Occipital lobe (tissue), 2 donors: Measurements from ENCODE around the gene OXCT2. TPM values are rescaled to one million over a fixed set of nuclear protein-coding genes. Genes with fewer than 3 reads are reported as not detected.
"Not testable (repeated sequence)": the region's sequence is repeated elsewhere in the genome, so short reads cannot be mapped to it uniquely, and the experiment has no call there.

Source experiments
- DNase-seq: peaks from one replicate; lab custom pipeline; 2025; lab: John Stamatoyannopoulos, UW
- total RNA-seq: library from RNA; depleted of rRNA; stranded (reverse); fragments of >200 nt; gene quantifications from one replicate; pipeline ENCODE4 v1.2.3, GENCODE V29; 2014

The OXCT2 gene
- total RNA-seq: 0.47 TPM

DNA sequence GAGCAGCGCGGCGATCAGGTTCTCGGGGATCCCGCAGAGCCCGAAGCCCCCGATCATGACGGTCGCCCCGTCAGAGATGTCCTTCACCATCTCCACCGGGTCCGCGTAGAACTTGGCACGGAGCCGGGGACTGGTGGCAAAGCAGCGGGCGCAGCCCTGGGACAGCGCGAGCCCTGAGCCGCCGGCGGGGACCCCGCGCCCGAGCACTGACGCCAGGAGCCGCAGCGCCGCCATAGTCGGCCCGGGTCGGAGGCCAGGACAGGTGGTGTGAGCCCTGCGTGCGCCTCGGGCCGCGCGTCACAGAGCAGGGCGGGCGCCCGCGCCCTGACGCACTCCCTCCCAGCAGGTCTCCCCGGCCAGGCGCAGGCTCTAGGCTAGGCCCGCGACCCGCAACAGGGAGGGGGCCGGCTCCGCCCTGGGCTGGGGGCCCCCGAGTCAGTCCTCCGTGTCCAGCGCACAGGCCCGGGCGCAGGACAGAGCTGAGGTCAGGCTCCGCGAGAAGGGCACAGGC, at the start of gene OXCT2:
Gene OXCT2, minus strand, starts transcription at position 327 of the 511 bp plus-strand sequence. Its CDS starts 93 bp downstream, at position 234.
- DNase-seq: not testable (repeated sequence)

GRCh38 chr1:39819091-39819812, 48.1 kb upstream of the OXCT2 start:
- no peak for DNase-seq

- no peak for DNase-seq
Observed at GRCh38 chr1:39818482-39818881, 47.3 kb upstream of the OXCT2 start.

DNA sequence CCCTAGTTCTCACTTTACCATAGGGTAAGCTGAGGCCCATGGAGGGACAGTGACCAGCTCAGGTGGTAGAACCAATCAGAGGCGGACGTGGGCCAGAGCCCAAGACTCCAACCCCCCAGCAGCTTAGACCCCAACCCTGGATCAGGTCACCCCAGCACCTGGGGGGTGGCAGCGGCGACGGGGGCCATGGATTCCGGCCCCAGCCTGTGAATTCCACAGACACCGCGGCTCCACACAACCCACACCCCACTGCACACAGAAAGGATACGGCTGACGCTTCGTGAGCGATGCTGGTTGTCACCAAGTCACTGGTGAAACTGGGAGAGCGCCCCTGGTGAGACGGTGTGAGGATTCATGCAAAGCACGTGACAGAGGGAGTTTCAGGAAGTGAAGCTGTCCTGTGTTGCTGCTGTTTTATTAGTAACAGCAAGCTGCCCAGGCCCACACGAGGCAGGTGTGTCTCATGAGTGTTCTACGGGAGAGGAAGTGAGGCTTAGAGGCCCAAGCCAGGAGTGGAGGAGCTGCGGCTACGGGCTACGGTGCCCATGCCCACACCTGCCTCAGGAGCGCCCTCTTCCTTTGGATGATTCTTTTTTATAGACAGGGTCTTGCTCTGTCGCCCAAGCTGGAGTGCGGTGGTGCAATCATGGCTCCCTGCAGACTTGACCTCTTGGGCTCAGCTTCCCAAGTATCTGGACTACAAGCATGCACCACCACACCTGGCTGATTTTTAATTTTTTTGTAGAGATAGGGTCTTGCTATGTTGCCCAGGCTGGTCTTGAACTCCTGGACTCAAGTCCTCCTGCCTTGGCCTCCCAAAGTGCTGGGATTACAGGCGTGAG, 46.2 kb upstream of the OXCT2 start:
- not testable (repeated sequence) for DNase-seq

DNA sequence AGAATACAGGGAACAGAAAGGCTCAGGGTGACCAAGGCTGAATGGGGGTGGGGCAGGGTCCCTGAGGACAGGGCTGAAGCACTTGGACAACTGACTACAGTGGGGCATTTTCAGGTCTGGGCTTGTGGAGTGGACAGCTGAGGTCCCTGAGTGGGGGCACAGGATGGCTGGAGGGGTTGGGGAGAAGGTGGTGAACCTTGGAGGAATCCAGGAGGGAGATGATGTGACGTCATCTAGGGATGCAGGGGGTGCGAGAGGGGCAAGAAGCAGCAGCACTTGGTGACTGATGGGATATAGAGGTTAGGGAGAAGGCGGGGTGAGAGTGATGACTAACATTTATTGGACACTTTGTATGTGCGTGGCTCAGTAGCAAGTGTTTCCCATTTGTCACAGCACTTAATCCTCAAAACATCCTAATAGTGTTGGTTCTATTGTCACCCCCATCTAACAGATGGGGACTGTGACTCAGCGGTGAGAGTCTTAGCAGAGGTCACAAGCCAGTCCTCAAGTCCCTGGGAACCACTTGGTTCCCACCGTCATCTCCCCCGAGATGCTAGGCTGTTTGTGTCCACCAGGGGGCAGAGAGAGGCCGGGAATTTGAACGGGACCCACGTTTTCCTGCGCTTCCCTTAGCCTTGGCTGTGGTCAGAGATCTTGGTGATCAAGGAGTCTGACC, 45.4 kb upstream of the OXCT2 start:
- peak; percentile 59 for DNase-seq

- no peak for DNase-seq
Observed at GRCh38 chr1:39812913-39813312, 41.8 kb upstream of the OXCT2 start.

DNA sequence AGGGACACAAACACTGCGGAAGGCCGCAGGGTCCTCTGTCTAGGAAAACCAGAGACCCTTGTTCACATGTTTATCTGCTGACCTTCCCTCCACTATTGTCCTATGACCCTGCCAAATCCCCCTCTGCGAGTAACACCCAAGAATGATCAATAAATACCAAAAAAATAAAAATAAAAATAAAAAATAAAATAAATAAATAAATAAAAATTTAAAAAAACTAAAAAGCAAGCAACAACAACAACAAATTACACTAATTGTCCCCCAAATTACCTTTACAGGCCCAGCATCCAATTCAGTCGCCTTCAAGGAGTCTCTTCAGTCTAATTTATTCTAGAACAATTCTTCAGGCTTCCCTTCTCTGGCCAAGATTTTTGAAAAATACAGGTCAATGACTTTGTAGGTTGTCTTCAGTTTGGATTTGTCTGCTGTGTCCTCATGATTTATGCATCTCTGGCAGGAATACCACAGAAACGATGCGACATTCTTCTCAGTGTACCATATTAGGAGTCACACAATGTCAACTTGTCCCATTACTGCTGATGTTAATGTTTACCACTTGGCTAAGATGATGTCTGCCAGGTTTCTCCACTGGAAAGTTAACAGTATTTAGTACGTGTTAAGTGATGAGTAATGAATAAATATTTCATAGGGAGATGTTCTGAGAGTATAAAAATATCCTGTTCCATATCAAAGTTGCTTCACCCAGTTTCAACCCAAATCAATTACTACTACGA, 37.8 kb upstream of the OXCT2 start:
- no peak for DNase-seq

GRCh38 chr1:39805385-39805784, 34.2 kb upstream of the OXCT2 start:
- no peak for DNase-seq

DNA sequence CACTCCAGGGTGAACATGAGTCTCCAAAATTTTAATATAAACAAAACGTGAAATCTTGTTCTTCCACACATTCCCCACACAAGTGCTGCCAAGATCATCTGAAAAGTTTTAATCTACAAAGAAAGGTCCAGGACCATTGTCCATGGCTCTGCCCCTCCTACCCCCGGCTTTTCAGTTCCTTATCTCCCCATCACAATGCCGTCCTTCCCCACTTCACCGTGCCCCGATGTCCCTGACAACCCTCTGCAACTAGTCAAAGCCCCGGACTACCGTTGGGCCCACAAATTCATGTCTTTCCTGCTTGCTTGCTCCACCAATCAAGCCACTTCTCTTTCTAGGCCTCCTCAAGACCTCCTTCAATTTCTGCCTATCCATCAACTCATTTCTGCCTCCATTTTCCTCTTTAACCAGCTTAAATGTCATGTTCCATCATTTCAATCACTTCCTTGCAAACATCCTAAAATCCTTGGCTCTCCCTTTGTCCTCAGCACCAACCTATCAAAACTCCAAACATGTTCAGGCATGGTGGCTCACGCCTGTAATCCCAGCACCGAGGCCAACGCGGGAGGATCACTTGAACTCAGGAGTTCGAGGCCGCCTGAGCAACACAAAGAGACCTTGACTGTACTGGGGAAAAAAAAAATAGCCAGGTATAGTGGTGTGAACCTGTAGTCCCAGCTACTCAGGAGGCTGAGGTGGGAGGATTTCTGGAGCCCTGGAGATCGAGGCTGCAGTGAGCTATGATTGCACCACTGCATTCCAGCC, 31.5 kb upstream of the OXCT2 start:
- no peak for DNase-seq

DNA sequence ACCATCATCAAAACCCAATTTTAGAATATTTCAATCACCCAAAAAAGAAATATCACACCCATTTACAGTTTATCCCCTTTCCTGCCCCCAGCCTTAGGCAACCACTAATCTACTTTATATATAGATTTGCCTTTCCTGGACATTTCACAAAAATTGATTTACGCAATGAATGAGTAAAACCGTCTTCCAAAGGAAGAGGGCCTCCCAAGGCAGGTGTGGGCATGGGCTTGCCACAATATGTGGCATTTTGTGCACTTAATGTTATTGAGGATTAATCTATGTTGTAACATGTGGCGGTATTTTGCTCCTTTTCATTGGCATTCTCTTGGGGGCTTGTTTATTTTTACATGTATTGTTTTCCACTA, 29.3 kb upstream of the OXCT2 start:
- no peak for DNase-seq

- peak; percentile 14 for DNase-seq
Observed at GRCh38 chr1:39799770-39800470, 28.8 kb upstream of the OXCT2 start.

- DNase-seq: peak; percentile 19
Observed at GRCh38 chr1:39798859-39799769, 28.0 kb upstream of the OXCT2 start.

DNA sequence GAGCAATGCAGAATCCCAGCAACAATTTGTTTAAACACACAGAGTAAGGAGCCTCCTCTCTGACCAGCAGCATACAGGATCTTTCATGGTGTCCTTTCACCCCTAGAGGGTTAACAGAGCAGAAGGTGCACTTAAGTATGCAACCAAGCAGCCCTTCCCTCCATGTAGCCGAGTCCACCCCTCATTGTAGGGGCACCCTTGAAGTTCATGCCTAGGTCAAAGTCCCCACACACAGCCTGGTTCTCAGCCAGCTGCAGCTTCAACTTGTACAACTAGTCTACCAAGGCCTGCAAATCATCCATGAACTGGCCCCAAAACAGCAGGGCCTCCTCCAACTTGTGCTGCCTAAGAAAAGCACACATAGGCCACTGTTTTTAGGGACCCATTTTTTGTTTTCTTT, 24.5 kb upstream of the OXCT2 start:
- DNase-seq: no peak

GRCh38 chr1:39791838-39792237, 20.7 kb upstream of the OXCT2 start:
- no peak for DNase-seq

DNA sequence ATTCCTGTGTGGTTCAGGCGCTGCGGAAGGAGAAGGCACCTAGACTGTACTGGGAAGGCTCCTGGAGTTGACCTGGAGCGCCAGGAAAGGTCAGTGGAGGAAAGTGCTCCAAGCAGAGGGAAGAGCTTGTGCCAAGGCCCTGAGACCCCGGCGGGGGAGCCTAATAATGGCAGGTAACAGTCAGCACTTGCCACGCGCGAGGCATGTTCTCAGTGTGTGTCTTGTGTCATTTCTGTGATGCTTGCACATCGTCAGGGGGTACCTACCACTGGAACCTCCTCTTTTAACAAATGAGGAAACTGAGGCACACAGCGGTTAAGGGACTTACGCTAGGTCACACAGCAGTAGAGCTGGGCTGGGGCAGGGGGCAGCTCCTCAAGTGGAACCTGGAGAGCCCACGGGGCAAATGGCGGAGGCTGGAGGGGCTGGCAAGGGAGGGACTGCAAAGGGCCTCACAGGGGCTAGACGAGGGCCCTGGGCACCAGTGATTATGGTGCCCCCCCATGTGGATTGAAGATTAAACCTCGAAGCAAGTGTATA, 18.5 kb upstream of the OXCT2 start:
- DNase-seq: no peak

GRCh38 chr1:39788758-39789570, 17.8 kb upstream of the OXCT2 start, which contains the start of gene BMP8B:
Gene BMP8B, minus strand, starts transcription at chr1:39788865. Its CDS starts 380 bp downstream, at chr1:39788485.
- no peak for DNase-seq

DNA sequence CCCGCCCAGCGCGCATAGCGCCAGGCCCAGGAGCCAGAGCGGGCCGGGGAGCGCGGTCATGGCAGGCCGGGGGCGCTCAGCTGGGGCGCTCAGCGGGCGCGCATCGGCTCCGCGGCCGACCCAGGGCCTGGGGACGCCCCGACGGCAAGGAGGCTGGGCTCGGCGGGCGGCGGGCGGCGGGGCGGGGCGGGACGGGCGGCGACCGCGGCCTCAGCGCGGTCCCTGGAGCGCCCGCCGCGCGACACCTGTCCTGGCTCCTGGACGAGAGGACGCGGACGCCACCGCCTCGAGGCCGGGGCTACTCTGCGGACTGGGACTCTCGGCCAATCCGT, 17.2 kb upstream of the OXCT2 start:
- no peak for DNase-seq

GRCh38 chr1:39787964-39788363, 16.8 kb upstream of the OXCT2 start:
- not testable (repeated sequence) for DNase-seq
